Right cardiac atrium (tissue), 5 donors: ENCODE measurements around the gene STX10. TPM values are rescaled to one million over a fixed set of nuclear protein-coding genes. Genes with fewer than 3 reads are reported as not detected.

Experiments used
- ATAC-seq, 2 donors: fragments of 200-7000 bp; cut with Tn5 transposase; one replicate each; pipeline versions ENCODE4 v1.8.0 to v1.9.1; 2020; ENCODE audit warnings: moderate library complexity in 2 of 2, mild to moderate bottlenecking in 1 of 2
- DNase-seq, 3 donors: peaks; one replicate each; pipeline ENCODE4 v3.0.0-alpha.2; 2020
- H3K27ac ChIP-seq: one replicate; pipeline ENCODE4 v1.5.1; 2013; ENCODE audit warnings: mild to moderate bottlenecking, low read length, control low read depth, moderate library complexity
- H3K27me3 ChIP-seq: one replicate; pipeline ENCODE4 v1.6.1; 2013; ENCODE audit not compliant: control insufficient read depth, insufficient read depth
- H3K4me1 ChIP-seq: one replicate; pipeline ENCODE4 v1.6.1; 2013; ENCODE audit warnings: low read length; ENCODE audit not compliant: control insufficient read depth, insufficient read depth
- H3K4me3 ChIP-seq: one replicate; pipeline ENCODE4 v1.5.1; 2013; ENCODE audit warnings: low read length, control low read depth
- H3K9me3 ChIP-seq: one replicate; pipeline ENCODE4 v1.6.1; 2013; ENCODE audit warnings: low read length; ENCODE audit not compliant: control insufficient read depth
- WGBS: extraction: QIAGEN DNeasy Blood & Tissue Kit; methylation state at CpG from one replicate; pipeline ENCODE4 v1.1.7; 2013; 5-methylcytosine and 5-hydroxymethylcytosine counted together
- intact Hi-C, 4 donors: fragments of 100-400 bp; cut with DNase I; formaldehyde crosslinking; loops; one replicate each; pipeline versions ENCODE4 v1.11.0 to v1.14.0; 2022 to 2023
- polyA plus RNA-seq: library from polyadenylated mRNA; stranded (reverse); fragments of 200-250 nt; gene quantifications from one replicate; pipeline ENCODE4 v1.2.3, GENCODE V29; 2013
- total RNA-seq, 4 donors: library from RNA; stranded (reverse); fragmentation: NEBNext Ultra II Directional; extraction: Animal tissue kit (Norgen Biotek cat#: 25700); gene quantifications; one replicate each; pipeline ENCODE4 v1.2.1, GENCODE V29; 2021
- donor health status: healthy with polysubstance abuse.
- donor health status: DM: no; HTN: yes; CAD: no.
- donor health status: DM: no; HTN: no; CAD: no.
- donor health status: DM: no; HTN: yes; CAD: no; lungs with severe emphysema.
- donor health status: DM: yes; HTN: yes; CAD: no.

STX10 gene
- total and polyA plus RNA-seq, 5 donors, result 30.8 to 47.7 (median 37.3) TPM

- WGBS, result 3% methylated on average over 65 of the region's 65 CpGs
- intact Hi-C loops, result no loop called here
- ATAC-seq (peak; percentile 95 to 96), DNase-seq (peak; percentile 91 to 96 (median 96))
- H3K4me3 ChIP-seq, result peak within 1 kb of the TSS; percentile 97
- H3K4me1 ChIP-seq, result peaks cover 14% of the 10 kb centered on the region
- no peaks in the 10 kb centered on the region for H3K9me3 ChIP-seq
- peak within 1 kb of the TSS; percentile 84 for H3K27ac ChIP-seq
- no peaks in the 10 kb centered on the region for H3K27me3 ChIP-seq
Measured at GRCh38 chr19:13117772-13118423, 32.3 kb downstream of the STX10 start, which contains the start of gene NACC1. Gene NACC1, plus strand, starts transcription at chr19:13118264. Its CDS starts 16,944 bp downstream, at chr19:13135208.

GRCh38 chr19:13117176-13117771 is 32.9 kb downstream of the STX10 start:
- intact Hi-C loops, result no loop called here
- H3K4me3 ChIP-seq, result peak overlapping the region; percentile 97
- H3K27me3 ChIP-seq, result no peaks in the 10 kb centered on the region
- no peaks in the 10 kb centered on the region for H3K9me3 ChIP-seq
- DNase-seq, result peak in 1 of 3 donors; percentile 63
- peak in 1 of 2 donors; percentile 2 for ATAC-seq
- H3K4me1 ChIP-seq, result peaks cover 14% of the 10 kb centered on the region
- WGBS, result 16% methylated on average over 20 of the region's 20 CpGs
- peak overlapping the region; percentile 84 for H3K27ac ChIP-seq

GRCh38 chr19:13116282-13117175 is 33.6 kb downstream of the STX10 start, which contains the start of gene TRMT1:
Gene TRMT1, minus strand, starts transcription at chr19:13116740. Its CDS starts 341 bp downstream, at chr19:13116399.
- peaks cover 14% of the 10 kb centered on the region for H3K4me1 ChIP-seq
- intact Hi-C loops, result no loop called here
- peak; percentile 95 to 97 (median 95) for DNase-seq
- H3K4me3 ChIP-seq, result peak within 1 kb of the TSS; percentile 97
- no peaks in the 10 kb centered on the region for H3K9me3 ChIP-seq
- peak within 1 kb of the TSS; percentile 84 for H3K27ac ChIP-seq
- no peaks in the 10 kb centered on the region for H3K27me3 ChIP-seq
- peak; percentile 79 to 83 for ATAC-seq
- under 1% methylated on average over 51 of the region's 51 CpGs for WGBS

- Histone ChIP-seq H3K27me3 (no peaks in the 10 kb centered on the region), H3K4me1 (peaks cover 14% of the 10 kb centered on the region), H3K4me3 (peak overlapping the region; percentile 97), H3K9me3 (no peaks in the 10 kb centered on the region), H3K27ac (no peak overlapping the region)
- intact Hi-C loops, result no loop called here
- under 1% methylated on average over 18 of the region's 18 CpGs for WGBS
- ATAC-seq (no peak), DNase-seq (peak in 1 of 3 donors; percentile 51)
Measured at GRCh38 chr19:13115936-13116281, 34.3 kb downstream of the STX10 start.

GRCh38 chr19:13112555-13112954 is 37.6 kb downstream of the STX10 start:
- no peak for DNase-seq
- Histone ChIP-seq H3K27ac (no peak overlapping the region), H3K4me1 (peaks cover 5% of the 10 kb centered on the region), H3K27me3 (no peaks in the 10 kb centered on the region), H3K4me3 (no peak overlapping the region), H3K9me3 (no peaks in the 10 kb centered on the region)
- ATAC-seq, result no peak
- WGBS, result 94% methylated on average over 10 of the region's 10 CpGs
- intact Hi-C loops, result no loop called here

- H3K4me1 ChIP-seq, result no peaks in the 10 kb centered on the region
- DNase-seq (no peak), ATAC-seq (no peak)
- no peaks in the 10 kb centered on the region for H3K27me3 ChIP-seq
- intact Hi-C loops, result no loop called here
- H3K27ac ChIP-seq, result no peak overlapping the region
- H3K9me3 ChIP-seq, result no peaks in the 10 kb centered on the region
- WGBS, result 90% methylated on average over 15 of the region's 15 CpGs
- H3K4me3 ChIP-seq, result no peak overlapping the region
Measured at GRCh38 chr19:13110099-13110610, 40.0 kb downstream of the STX10 start.

GRCh38 chr19:13109361-13110098 is 40.6 kb downstream of the STX10 start:
- Histone ChIP-seq H3K4me3 (no peak overlapping the region), H3K27ac (no peak overlapping the region), H3K9me3 (no peaks in the 10 kb centered on the region), H3K4me1 (no peaks in the 10 kb centered on the region), H3K27me3 (no peaks in the 10 kb centered on the region)
- intact Hi-C loops, result no loop called here
- DNase-seq (peak in 1 of 3 donors; percentile 44), ATAC-seq (peak in 1 of 2 donors; percentile 13)
- WGBS, result 95% methylated on average over 30 of the region's 30 CpGs

GRCh38 chr19:13104848-13105711 is 45.1 kb downstream of the STX10 start:
- Histone ChIP-seq H3K27me3 (no peaks in the 10 kb centered on the region), H3K9me3 (no peaks in the 10 kb centered on the region), H3K27ac (peak overlapping the region; percentile 32), H3K4me3 (no peak overlapping the region), H3K4me1 (no peaks in the 10 kb centered on the region)
- DNase-seq (peak; percentile 32 to 76 (median 67)), ATAC-seq (no peak)
- 64% methylated on average over 29 of the region's 29 CpGs for WGBS
- intact Hi-C loops, result loop anchor here in 1 of 4 donors (5.0 kb wide), 1 partner anchor 57 kb away; no protein-coding TSS in a partner anchor

- Histone ChIP-seq H3K4me1 (no peaks in the 10 kb centered on the region), H3K9me3 (no peaks in the 10 kb centered on the region), H3K4me3 (no peak overlapping the region), H3K27me3 (no peaks in the 10 kb centered on the region), H3K27ac (peak overlapping the region; percentile 32)
- DNase-seq (peak; percentile 73 to 91 (median 88)), ATAC-seq (peak; percentile 10 to 35)
- intact Hi-C loops, result loop anchor here in 1 of 4 donors (5.0 kb wide), 1 partner anchor 58 kb away; no protein-coding TSS in a partner anchor
- WGBS, result 25% methylated on average over 33 of the region's 33 CpGs
Measured at GRCh38 chr19:13104360-13104847, 45.8 kb downstream of the STX10 start.
